ENCODE measurements around the gene PROSER2. TPM values are rescaled to one million over a fixed set of nuclear protein-coding genes. Genes with fewer than 3 reads are reported as not detected.

PROSER2 gene
- total RNA-seq, 1 experiment from 2014 or later: 4.1 TPM

GRCh38 chr10:11775412-11775811, 47.7 kb upstream of the PROSER2 start:
- no peak overlapping the region for H3K4me3 ChIP-seq (ENCODE audit: low read depth in 2 of 2, low read length in 2 of 2)
- H3K27ac ChIP-seq (ENCODE audit: low read length): no peak overlapping the region
- ChIA-PET POLR2A (no interaction called here), CTCF (no interaction called here)
- TF ChIP-seq POLR2AphosphoS5 (IDR thresholded peaks at IDR 0.05; ENCODE audit: low read depth, low read length) (no peak), SIN3A (IDR thresholded peaks at IDR 0.05; ENCODE audit: borderline replicate concordance, insufficient read depth, low read depth, low read length) (no peak), CTCF (IDR thresholded peaks at IDR 0.05) (no peak), REST (IDR thresholded peaks at IDR 0.05; ENCODE audit: insufficient read depth in 1 of 2, low read depth in 2 of 2, low read length in 1 of 2) (no peak)
- intact Hi-C loops (cut with micrococcal nuclease; ENCODE audit: unreplicated experiment): no loop called here
- H3K36me3 ChIP-seq (ENCODE audit: control insufficient read depth, insufficient read depth, low read length): no peaks in the 10 kb centered on the region
- no peak for DNase-seq (ENCODE audit: low read depth, low spot score)
- BruUV-seq (replicated peaks): no TSS peak
- in situ Hi-C loops (cut with HindIII; ENCODE audit: low pct_unique_long_range_greater_than_20kb, low sequenced_read_pairs): no loop called here
- ATAC-seq: no peak
- H3K4me1 ChIP-seq (ENCODE audit: control insufficient read depth, insufficient read depth, low read length): no peaks in the 10 kb centered on the region
- no peaks in the 10 kb centered on the region; the same call in 1 of the 2 replicates for H3K27me3 ChIP-seq (ENCODE audit: control insufficient read depth, insufficient read depth, low read length)
- no peaks in the 10 kb centered on the region for H3K9me3 ChIP-seq (ENCODE audit: control insufficient read depth, insufficient read depth, low read depth, low read length)

- ChIA-PET POLR2A (no interaction called here), CTCF (no interaction called here)
- DNase-seq (ENCODE audit: low read depth, low spot score) (no peak), ATAC-seq (no peak)
- Histone ChIP-seq H3K36me3 (ENCODE audit: control insufficient read depth, insufficient read depth, low read length) (no peaks in the 10 kb centered on the region), H3K27ac (ENCODE audit: low read length) (no peak overlapping the region), H3K4me3 (ENCODE audit: low read depth in 2 of 2, low read length in 2 of 2) (no peak overlapping the region), H3K9me3 (ENCODE audit: control insufficient read depth, insufficient read depth, low read depth, low read length) (no peaks in the 10 kb centered on the region), H3K27me3 (ENCODE audit: control insufficient read depth, insufficient read depth, low read length) (no peaks in the 10 kb centered on the region; the same call in 1 of the 2 replicates), H3K4me1 (ENCODE audit: control insufficient read depth, insufficient read depth, low read length) (no peaks in the 10 kb centered on the region)
- intact Hi-C loops (cut with micrococcal nuclease; ENCODE audit: unreplicated experiment) (no loop called here), in situ Hi-C loops (cut with HindIII; ENCODE audit: low pct_unique_long_range_greater_than_20kb, low sequenced_read_pairs) (no loop called here)
- TF ChIP-seq REST (IDR thresholded peaks at IDR 0.05; ENCODE audit: insufficient read depth in 1 of 2, low read depth in 2 of 2, low read length in 1 of 2): no peak
- no peak for TF ChIP-seq POLR2AphosphoS5 (IDR thresholded peaks at IDR 0.05; ENCODE audit: low read depth, low read length)
- no peak for TF ChIP-seq TCF7L2 (IDR thresholded peaks at IDR 0.05; ENCODE audit: low read depth, low read length)
- TF ChIP-seq SIN3A (IDR thresholded peaks at IDR 0.05; ENCODE audit: borderline replicate concordance, insufficient read depth, low read depth, low read length): no peak
- BruUV-seq (replicated peaks): no TSS peak
These were observed 47.1 kb upstream of the PROSER2 start for GRCh38 chr10:11776080-11776479.

All from Panc1 (cell line).